NT2/D1 (cell line): ENCODE measurements around the gene NLRP6.
"Not testable (repeated sequence)": the region's sequence is repeated elsewhere in the genome, so short reads cannot be mapped to it uniquely, and the experiment has no call there.

ENCODE experiments used
- SUZ12 ChIP-seq: IDR thresholded peaks from 2 replicates; pipeline ENCODE4 v1.6.1; 2011; ENCODE audit not compliant: insufficient read length, insufficient read depth; ENCODE audit errors: extremely low read depth
- YY1 ChIP-seq: IDR thresholded peaks from 2 replicates; pipeline ENCODE4 v1.6.1; 2011; ENCODE audit not compliant: insufficient read length, insufficient read depth
- ZNF274 ChIP-seq: IDR thresholded peaks from 2 replicates; pipeline ENCODE4 v1.6.1; 2011; ENCODE audit warnings: mild to moderate bottlenecking, low read depth, low read length

DNA sequence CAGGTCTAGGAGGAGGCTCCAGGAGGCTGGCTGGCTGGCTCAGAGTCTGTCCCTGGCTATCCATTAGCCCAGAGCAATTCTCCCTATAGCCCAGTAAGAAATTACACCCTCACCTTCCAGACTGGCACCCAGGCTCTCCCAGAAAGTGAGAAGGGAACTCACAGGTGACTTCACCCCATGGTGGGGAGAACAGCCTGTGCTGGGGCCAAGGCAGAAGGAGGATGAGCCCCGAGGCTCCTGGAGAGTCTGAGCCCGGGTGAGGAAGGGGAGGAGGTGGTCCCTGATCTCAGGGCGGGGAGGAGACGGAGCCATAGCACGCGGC is 36.3 kb downstream of the NLRP6 start:
- not testable (repeated sequence) for TF ChIP-seq YY1, ZNF274, SUZ12
